Measurements from ENCODE around the gene CRABP1.
"Not testable (repeated sequence)": the region's sequence is repeated elsewhere in the genome, so short reads cannot be mapped to it uniquely, and the experiment has no call there.

CRABP1 gene

GRCh38 chr15:78380143-78380542 lies 40.0 kb downstream of the CRABP1 start:
- DNase-seq = not testable (repeated sequence)

- no peak for DNase-seq
These were observed 42.1 kb downstream of the CRABP1 start for GRCh38 chr15:78382114-78382880.

- DNase-seq = no peak
These were observed 44.5 kb downstream of the CRABP1 start for GRCh38 chr15:78384651-78385050.

GRCh38 chr15:78387246-78388037 lies 47.3 kb downstream of the CRABP1 start:
- no peak for DNase-seq

GRCh38 chr15:78388865-78389264 lies 48.7 kb downstream of the CRABP1 start:
- no peak for DNase-seq

GRCh38 chr15:78389322-78389721 lies 49.2 kb downstream of the CRABP1 start:
- no peak for DNase-seq

- no peak for DNase-seq
These were observed 49.6 kb downstream of the CRABP1 start for GRCh38 chr15:78389738-78390137.

- no peak for DNase-seq
These were observed 50.1 kb downstream of the CRABP1 start for GRCh38 chr15:78390242-78390641.

GRCh38 chr15:78390826-78391225 lies 50.7 kb downstream of the CRABP1 start:
- no peak for DNase-seq

GRCh38 chr15:78391781-78392180 lies 51.6 kb downstream of the CRABP1 start:
- DNase-seq = no peak

- DNase-seq = no peak
These were observed 52.3 kb downstream of the CRABP1 start for GRCh38 chr15:78392430-78392829.

- no peak for DNase-seq
These were observed 53.0 kb downstream of the CRABP1 start for GRCh38 chr15:78393137-78393536.

- DNase-seq = no peak
These were observed 53.9 kb downstream of the CRABP1 start for GRCh38 chr15:78394026-78394425.

GRCh38 chr15:78394981-78395616 lies 54.9 kb downstream of the CRABP1 start:
- DNase-seq = no peak

- DNase-seq = no peak
These were observed 56.1 kb downstream of the CRABP1 start for GRCh38 chr15:78396186-78396814.

GRCh38 chr15:78396976-78397375 lies 56.8 kb downstream of the CRABP1 start:
- no peak for DNase-seq

- no peak for DNase-seq
These were observed 57.2 kb downstream of the CRABP1 start for GRCh38 chr15:78397382-78397781.
